ENCODE data around the gene LYST. TPM values are rescaled to one million over a fixed set of nuclear protein-coding genes. Genes with fewer than 3 reads are reported as not detected.

LYST gene
- total RNA-seq, 1 donor from 2014 or later = 12.2 TPM

DNA sequence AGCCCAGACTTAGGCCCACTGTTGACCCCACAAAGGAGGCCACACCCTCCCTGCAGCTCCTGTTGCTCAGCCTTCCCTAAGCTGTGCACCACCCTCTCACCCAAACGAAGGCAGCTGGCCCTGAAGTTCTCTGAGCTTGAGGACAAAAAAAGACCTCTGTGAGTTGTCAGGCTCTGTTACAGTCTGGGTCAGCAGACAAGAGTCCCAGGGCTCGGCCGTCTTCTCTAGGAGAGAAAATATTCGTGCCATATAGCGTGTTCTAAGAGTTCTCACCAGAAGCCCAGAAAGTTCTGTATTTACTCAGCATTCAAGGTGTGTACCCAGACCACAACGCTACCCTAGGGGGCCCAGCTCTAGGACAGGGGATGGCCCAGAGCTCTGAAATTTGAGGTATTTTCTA, 25.5 kb upstream of the LYST start:
- no peak for DNase-seq (ENCODE audit: low spot score)
- ATAC-seq = no peak

DNA sequence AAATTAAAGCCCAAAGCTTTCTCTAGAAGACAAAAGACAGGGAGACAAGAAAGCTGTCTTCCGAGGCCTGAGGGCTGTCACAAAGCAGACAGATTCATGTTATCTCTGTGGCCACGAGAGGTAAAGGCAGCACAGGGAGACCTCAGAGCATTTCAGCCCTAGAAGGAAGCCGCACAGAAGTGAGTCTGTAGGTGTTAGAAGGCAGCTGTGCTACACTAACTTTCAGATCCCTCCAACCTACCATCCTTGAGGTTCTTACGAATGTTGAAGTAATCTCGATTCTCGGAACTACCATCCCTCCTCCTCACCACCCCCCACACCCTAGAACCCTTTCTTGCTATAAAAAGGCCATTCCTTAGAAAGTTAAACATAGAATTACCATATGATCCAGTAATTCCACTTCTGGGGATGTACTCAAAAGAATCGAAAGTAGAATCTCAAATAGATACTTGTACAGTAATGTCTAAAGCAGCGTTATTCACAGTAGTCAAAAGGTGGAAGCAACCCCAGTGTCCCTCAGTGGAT, 21.5 kb upstream of the LYST start:
- DNase-seq (ENCODE audit: low spot score) = no peak
- no peak for ATAC-seq

DNA sequence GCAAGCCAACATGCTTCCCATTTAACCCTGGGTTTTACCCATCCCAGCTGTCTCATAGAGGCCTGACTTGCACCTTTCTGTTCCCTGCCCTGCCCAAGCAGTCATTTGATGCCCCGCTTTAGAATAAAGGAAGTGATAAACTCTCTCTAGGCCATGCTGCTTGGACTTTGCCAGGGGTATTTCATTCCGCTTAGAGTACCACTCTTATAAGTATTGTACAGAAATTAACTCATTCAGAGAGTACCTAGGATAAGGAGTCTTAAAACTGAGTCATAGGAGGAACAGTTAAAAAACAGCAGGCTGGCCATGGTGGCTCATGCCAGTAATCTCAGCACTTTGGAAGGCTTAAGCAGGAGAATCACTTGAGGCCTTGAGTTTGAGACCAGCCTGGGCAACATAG, 21.0 kb upstream of the LYST start:
- ATAC-seq (no peak), DNase-seq (ENCODE audit: low spot score) (no peak)

DNA sequence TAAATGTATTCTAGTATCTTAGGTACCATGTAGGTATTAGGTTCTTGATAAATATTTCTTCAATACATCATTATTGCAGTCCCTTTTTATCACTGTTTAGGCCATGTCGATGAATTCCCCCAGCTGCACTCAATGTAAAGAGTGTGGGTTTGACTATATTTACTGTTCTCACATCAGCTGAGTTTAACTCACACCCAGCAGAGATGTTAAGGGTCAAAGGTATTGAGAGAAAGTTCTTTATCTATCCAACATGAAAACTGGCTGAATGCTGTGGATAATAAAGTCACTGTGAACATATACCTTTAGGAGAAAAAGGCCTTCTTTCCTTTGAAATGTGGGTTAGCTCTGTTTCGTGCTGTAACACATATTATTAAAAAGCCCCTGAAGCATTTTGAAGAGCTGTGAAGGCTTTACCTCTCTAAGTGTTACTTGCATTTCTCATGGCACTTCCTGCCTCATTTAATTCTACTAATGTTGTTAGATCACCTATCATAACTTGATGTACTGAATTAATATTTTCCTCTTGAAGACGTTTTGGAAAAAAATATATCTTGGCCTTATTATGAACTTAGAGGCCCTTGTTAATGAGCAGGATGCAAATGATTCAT, 19.1 kb upstream of the LYST start:
- no peak for ATAC-seq
- DNase-seq (ENCODE audit: low spot score) = no peak

DNA sequence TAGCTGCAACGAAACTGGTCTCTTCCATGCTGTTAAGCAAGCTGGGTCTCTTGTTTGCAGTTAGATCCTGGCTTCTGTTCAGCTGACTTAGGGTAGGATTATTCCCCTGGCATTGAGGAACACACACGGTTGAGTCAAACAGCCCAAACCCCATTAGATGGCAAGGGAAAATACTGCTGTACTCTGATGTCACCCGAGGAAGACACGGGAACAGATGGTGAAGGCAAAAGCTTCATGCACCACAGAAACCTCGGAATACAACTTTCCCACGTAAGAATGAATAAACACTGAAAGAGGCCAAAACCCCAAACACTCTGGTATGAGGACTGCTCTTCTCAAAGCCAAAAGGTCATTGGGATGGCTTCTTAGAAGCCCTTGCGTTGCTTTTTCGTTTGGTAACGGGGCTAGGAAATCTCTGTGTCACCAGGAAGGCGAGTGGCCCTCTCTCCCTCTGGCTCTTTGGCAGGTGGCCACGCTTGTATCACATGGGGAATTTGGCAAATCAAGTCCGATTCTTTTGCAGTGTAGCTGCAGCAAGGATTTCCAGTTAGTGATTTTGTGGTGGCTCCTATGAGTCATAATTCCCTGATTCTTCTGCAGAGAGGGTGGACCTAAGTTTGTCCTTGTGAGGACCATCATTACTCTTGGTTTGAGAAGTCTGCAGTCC, 16.7 kb upstream of the LYST start:
- peak; percentile 91 for DNase-seq (ENCODE audit: low spot score)
- ATAC-seq = peak; percentile 91

- peak; percentile 64 for ATAC-seq
- no peak for DNase-seq (ENCODE audit: low spot score)
These were observed 16.1 kb upstream of the LYST start for GRCh38 chr1:235882816-235883215.

GRCh38 chr1:235881930-235882700, 15.4 kb upstream of the LYST start:
- ATAC-seq = no peak
- DNase-seq (ENCODE audit: low spot score) = no peak

- no peak for DNase-seq (ENCODE audit: low spot score)
- ATAC-seq = peak; percentile 38
These were observed 11.5 kb upstream of the LYST start for GRCh38 chr1:235878082-235878811.

GRCh38 chr1:235876402-235876841, 9.7 kb upstream of the LYST start:
- no peak for ATAC-seq
- DNase-seq (ENCODE audit: low spot score) = no peak

DNA sequence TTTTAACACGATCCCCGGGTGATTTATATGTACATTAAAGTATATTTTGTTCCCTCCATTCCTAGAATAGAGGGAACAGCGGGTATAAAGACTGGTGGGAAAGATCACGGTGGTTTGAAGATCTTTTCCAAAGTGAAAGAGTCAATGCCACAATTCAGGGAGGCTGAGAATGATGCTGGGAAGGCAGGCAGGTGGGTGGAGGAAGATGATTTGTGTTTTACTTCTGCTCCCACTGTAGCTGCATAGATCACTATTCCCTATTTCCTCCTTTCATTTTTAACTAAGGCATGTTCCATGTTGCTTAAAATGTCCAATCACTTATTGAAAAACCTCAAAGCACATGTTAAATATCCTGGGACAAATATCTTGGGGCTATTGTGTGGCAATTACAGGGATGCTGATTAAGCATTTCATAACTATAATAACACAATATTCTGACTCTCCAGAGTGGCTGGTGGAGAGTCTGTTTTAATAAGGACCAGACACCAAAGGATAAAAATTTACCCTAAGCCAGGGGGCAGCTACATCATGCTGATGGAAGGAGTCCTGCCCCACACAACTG, 8.4 kb upstream of the LYST start:
- ATAC-seq (no peak), DNase-seq (ENCODE audit: low spot score) (no peak)

- no peak for ATAC-seq
- DNase-seq (ENCODE audit: low spot score) = no peak
These were observed 7.6 kb upstream of the LYST start for GRCh38 chr1:235874261-235874660.

DNA sequence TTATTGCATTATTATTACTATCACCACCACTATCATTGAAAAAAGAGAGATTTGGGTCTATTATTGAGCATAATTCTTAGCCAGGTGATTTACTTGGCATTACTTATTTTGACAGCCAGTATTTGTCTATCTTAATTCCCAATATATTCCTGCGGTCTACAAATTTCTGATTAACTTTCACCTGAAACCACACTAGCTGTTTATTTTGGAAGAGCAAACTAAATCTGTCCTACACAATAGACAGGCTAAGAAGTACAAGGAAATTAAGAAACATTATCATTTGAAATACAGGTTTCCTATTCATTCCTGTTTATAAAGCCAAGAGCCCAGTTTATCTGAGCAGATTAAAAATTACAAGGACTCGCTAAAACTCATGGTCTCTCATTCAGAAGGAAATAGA, 6.9 kb upstream of the LYST start:
- ATAC-seq = peak; percentile 51
- DNase-seq (ENCODE audit: low spot score) = no peak

GRCh38 chr1:235873045-235873444, 6.3 kb upstream of the LYST start:
- no peak for ATAC-seq
- DNase-seq (ENCODE audit: low spot score) = no peak

DNA sequence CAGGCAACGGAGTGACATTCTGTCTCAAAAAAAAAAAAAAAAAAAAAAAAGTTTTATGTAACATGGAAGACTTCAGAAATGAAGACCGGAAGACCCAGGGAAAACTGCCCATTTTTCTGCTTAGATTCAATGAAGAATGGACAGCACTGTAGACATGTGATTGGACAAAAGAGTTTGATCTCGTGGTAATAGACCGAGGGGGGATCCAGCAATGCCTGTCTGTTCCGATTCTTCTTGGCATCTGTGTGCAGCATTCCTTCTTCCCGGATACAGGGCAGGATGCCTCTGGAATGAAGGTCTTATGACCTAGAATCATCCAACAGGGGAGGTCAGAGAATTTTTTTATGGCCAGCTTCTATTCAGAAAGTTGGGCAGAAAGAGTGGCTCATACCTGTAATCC, 5.6 kb upstream of the LYST start:
- DNase-seq (ENCODE audit: low spot score) (no peak), ATAC-seq (no peak)

- DNase-seq (ENCODE audit: low spot score) (no peak), ATAC-seq (no peak)
These were observed 1.3 kb upstream of the LYST start for GRCh38 chr1:235867903-235868469.

- ATAC-seq (peak; percentile 89), DNase-seq (ENCODE audit: low spot score) (peak; percentile 98)
These were observed 473 bp upstream of the LYST start for GRCh38 chr1:235866913-235867845.

DNA sequence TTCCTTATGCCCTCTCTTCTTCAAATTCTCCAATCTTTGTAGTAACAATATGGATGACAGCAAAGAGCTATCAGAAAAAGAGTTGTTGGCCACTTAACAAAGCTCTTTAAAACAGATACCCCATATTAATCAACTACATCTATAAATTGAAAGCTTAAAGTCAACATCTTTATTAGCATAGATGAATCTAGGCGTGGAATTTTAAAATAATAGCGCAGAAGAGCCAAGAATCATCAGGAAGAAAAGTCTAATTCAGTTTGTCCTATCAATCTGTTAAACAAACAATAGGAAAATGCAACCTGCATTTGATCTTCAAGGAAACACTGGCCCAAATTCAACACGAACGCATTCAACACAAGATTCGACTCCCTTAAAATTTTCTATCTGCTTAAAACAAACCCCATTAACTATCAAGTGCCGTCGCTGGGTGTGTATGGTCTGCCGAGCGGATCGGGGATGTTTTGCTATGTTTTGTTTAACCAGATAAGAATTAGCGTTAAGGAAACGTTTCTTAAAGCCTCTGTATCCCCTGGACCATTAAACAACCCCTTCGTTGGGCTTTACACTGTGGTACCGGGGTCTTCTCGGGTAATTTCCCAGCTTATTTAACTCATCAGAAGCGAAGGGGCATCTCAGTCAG, 1.0 kb downstream of the LYST start:
- ATAC-seq (no peak), DNase-seq (ENCODE audit: low spot score) (no peak)

DNA sequence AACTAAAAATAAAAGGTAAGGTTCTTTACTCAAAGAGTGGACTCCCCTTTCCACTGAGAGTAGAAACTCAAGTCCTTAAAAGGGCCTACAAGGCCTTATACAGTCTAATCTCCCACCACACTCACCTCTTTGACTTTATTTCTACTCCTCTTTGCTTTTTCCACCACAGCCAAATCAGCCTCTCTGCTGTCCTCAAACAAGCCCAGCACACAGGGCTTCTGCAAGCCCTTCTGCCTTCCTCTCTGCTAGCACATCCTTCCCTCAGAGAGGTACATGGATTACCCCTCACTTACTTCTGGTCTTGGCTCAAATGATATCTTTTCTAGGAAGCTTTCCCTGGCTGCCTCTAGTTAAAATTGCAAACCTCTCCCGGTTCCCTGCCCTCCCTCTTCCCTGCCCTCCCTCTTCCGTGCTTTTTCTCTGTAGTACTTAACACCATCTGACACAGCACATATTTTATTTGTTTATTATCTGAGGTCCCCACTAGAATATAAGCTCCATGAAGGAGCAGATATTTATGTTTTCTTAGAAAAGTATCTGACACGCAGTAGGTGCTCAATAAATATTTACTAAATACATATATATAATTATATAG, 1.7 kb downstream of the LYST start:
- ATAC-seq (no peak), DNase-seq (ENCODE audit: low spot score) (no peak)

DNA sequence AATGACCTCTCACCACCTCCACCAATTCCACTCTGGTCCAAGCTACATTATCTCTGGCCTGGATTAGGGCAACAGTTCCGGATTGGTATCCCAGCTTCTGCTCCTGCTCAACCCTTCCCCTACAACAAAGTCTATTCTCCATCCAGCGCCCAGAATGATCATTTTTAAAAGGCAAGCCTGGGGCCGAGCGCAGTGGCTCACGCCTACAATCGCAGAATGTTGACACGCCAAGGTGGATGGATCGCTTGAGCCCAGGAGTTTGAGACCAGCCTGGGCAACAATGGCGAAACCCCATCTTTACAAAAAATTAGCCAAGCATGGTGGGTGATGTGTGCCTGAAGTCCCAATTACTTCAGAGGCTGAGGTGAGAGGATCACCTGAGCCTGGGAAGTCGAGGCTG, 2.2 kb downstream of the LYST start:
- DNase-seq (ENCODE audit: low spot score) (no peak), ATAC-seq (no peak)

Measured in left lobe of liver (tissue), 2 donors.